Lower lobe of right lung (tissue), 2 donors: ENCODE data around the gene MAN2B1. TPM values are rescaled to one million over a fixed set of nuclear protein-coding genes. Genes with fewer than 3 reads are reported as not detected.
"Not testable (repeated sequence)": the region's sequence is repeated elsewhere in the genome, so short reads cannot be mapped to it uniquely, and the experiment has no call there.

ENCODE experiments used
- ATAC-seq, 2 donors: fragments of 200-7000 bp; cut with Tn5 transposase; one replicate each; pipeline ENCODE4 v1.9.1; 2020 to 2022; ENCODE audit warnings: mild to moderate bottlenecking in 2 of 2, moderate library complexity in 2 of 2
- DNase-seq: peaks from one replicate; pipeline ENCODE4 v3.0.0-alpha.2; 2020
- H3K27ac ChIP-seq: fragments of 200-600 bp; one replicate; pipeline ENCODE4 v1.8.0; 2022
- H3K27me3 ChIP-seq: fragments of 200-600 bp; one replicate; pipeline ENCODE4 v1.8.0; 2022; ENCODE audit warnings: low read depth
- H3K36me3 ChIP-seq: fragments of 200-600 bp; one replicate; pipeline ENCODE4 v1.8.0; 2022; ENCODE audit warnings: mild to moderate bottlenecking
- H3K4me1 ChIP-seq: fragments of 200-600 bp; one replicate; pipeline ENCODE4 v1.8.0; 2022
- H3K4me3 ChIP-seq: fragments of 200-600 bp; one replicate; pipeline ENCODE4 v1.8.0; 2022; ENCODE audit warnings: mild to moderate bottlenecking
- H3K9me3 ChIP-seq: fragments of 200-600 bp; one replicate; pipeline ENCODE4 v1.8.0; 2022
- CTCF ChIP-seq: fragments of 200-600 bp; IDR thresholded peaks from one replicate; pipeline ENCODE4 v1.8.0; 2022; ENCODE audit warnings: antibody characterized with exemption, mild to moderate bottlenecking
- intact Hi-C: fragments of 100-400 bp; cut with DNase I; formaldehyde crosslinking; loops from one replicate; pipeline ENCODE4 v1.11.0; 2022
- total RNA-seq: library from RNA; stranded (reverse); fragmentation: NEBNext Ultra II Directional; extraction: Animal tissue kit (Norgen Biotek cat#: 25700); gene quantifications from one replicate; pipeline ENCODE4 v1.2.1, GENCODE V29; 2021
- donor health status: DM: no; HTN: yes; CAD: no; lungs with severe emphysema.

MAN2B1 gene
- total RNA-seq, 1 donor from 2014 or later = 251 TPM

GRCh38 chr19:12626958-12627357, 39.6 kb downstream of the MAN2B1 start:
- Histone ChIP-seq H3K4me1 (no peaks in the 10 kb centered on the region), H3K36me3 (peaks cover 81% of the 10 kb centered on the region), H3K27ac (no peak overlapping the region), H3K4me3 (no peak overlapping the region), H3K9me3 (peaks cover 26% of the 10 kb centered on the region), H3K27me3 (no peaks in the 10 kb centered on the region)
- TF ChIP-seq CTCF = no peak
- intact Hi-C loops = no loop called here
- ATAC-seq (no peak), DNase-seq (no peak)

- no peak overlapping the region for H3K27ac ChIP-seq
- peaks cover 75% of the 10 kb centered on the region for H3K36me3 ChIP-seq
- ATAC-seq (no peak), DNase-seq (no peak)
- peaks cover 16% of the 10 kb centered on the region for H3K9me3 ChIP-seq
- TF ChIP-seq CTCF = no peak
- H3K27me3 ChIP-seq = no peaks in the 10 kb centered on the region
- no peak overlapping the region for H3K4me3 ChIP-seq
- intact Hi-C loops = no loop called here
- peaks cover 4% of the 10 kb centered on the region for H3K4me1 ChIP-seq
Measured at GRCh38 chr19:12623361-12624031, 43.0 kb downstream of the MAN2B1 start.

GRCh38 chr19:12621253-12622024, 45.1 kb downstream of the MAN2B1 start:
- H3K27ac ChIP-seq, H3K4me3 ChIP-seq, intact Hi-C loops, H3K27me3 ChIP-seq, DNase-seq, H3K9me3 ChIP-seq, ATAC-seq: not testable (repeated sequence)
- Histone ChIP-seq H3K4me1 (peaks cover 24% of the 10 kb centered on the region), H3K36me3 (peaks cover 55% of the 10 kb centered on the region)

GRCh38 chr19:12617646-12618045, 48.9 kb downstream of the MAN2B1 start:
- no peaks in the 10 kb centered on the region for H3K9me3 ChIP-seq
- DNase-seq = no peak
- intact Hi-C loops = no loop called here
- H3K36me3 ChIP-seq = peaks cover 59% of the 10 kb centered on the region
- no peak overlapping the region for H3K27ac ChIP-seq
- no peak for TF ChIP-seq CTCF
- peaks cover 48% of the 10 kb centered on the region for H3K4me1 ChIP-seq
- H3K4me3 ChIP-seq = no peak overlapping the region
- H3K27me3 ChIP-seq = no peaks in the 10 kb centered on the region
- peak in 1 of 2 donors; percentile 69 for ATAC-seq

- H3K4me3 ChIP-seq = peak overlapping the region; percentile 93
- no peaks in the 10 kb centered on the region for H3K9me3 ChIP-seq
- H3K4me1 ChIP-seq = peaks cover 50% of the 10 kb centered on the region
- intact Hi-C loops = no loop called here
- ATAC-seq (peak; percentile 76 to 88), DNase-seq (peak; percentile 67)
- no peak for TF ChIP-seq CTCF
- H3K27me3 ChIP-seq = no peaks in the 10 kb centered on the region
- peak overlapping the region; percentile 99 for H3K27ac ChIP-seq
- peaks cover 61% of the 10 kb centered on the region for H3K36me3 ChIP-seq
Measured at GRCh38 chr19:12611361-12611699, 55.2 kb downstream of the MAN2B1 start.
